Breast epithelium (tissue), 4 donors: ENCODE data around the gene SPDYE17. TPM values are rescaled to one million over a fixed set of nuclear protein-coding genes. Genes with fewer than 3 reads are reported as not detected.
"Not testable (repeated sequence)": the region's sequence is repeated elsewhere in the genome, so short reads cannot be mapped to it uniquely, and the experiment has no call there.

Source experiments
- DNase-seq, 2 donors: peaks; one replicate each; pipeline ENCODE4 v3.0.0-alpha.2; 2019; ENCODE audit warnings: low spot score in 2 of 2
- H3K27ac ChIP-seq, 2 donors: fragments of 200-600 bp; sonication (generic) in 1 of 2; one replicate each; pipeline ENCODE4 v1.5.1; 2016 to 2019; ENCODE audit warnings: mild to moderate bottlenecking in 1 of 2
- H3K27me3 ChIP-seq, 2 donors: fragments of 200-600 bp; sonication (generic) in 1 of 2; one replicate each; pipeline versions ENCODE4 v1.5.1 to v1.6.0; 2017 to 2019; ENCODE audit warnings: control low read depth in 1 of 2, mild to moderate bottlenecking in 1 of 2
- H3K36me3 ChIP-seq: fragments of 200-600 bp; one replicate; pipeline ENCODE4 v1.5.1; 2019
- H3K4me1 ChIP-seq, 2 donors: fragments of 200-600 bp; sonication (generic); one replicate each; pipeline ENCODE4 v1.5.1; 2016 to 2019; ENCODE audit warnings: control low read depth in 1 of 2
- H3K4me3 ChIP-seq, 3 donors: fragments of 200-600 bp; sonication (generic); 1 replicate in 2 of 3; 2 replicates in 1 of 3; pipeline ENCODE4 v1.5.1; 2016 to 2019; ENCODE audit warnings: mild to moderate bottlenecking in 3 of 3, moderate library complexity in 2 of 3
- H3K9me3 ChIP-seq, 2 donors: fragments of 200-600 bp; sonication (generic) in 1 of 2; one replicate each; pipeline ENCODE4 v1.5.1; 2016 to 2019; ENCODE audit warnings: control low read depth in 1 of 2
- POLR2A ChIP-seq: fragments of 450-650 bp; IDR thresholded peaks from one replicate; pipeline ENCODE4 v1.6.1; 2016; ENCODE audit warnings: antibody characterized with exemption, mild to moderate bottlenecking, moderate library complexity
- POLR2AphosphoS5 ChIP-seq, 3 donors: sonication (generic); formaldehyde crosslinking; IDR thresholded peaks; one replicate each; pipeline ENCODE4 v1.6.1; 2017; ENCODE audit warnings: antibody characterized with exemption in 3 of 3
- intact Hi-C: fragments of 100-400 bp; cut with DNase I; formaldehyde crosslinking; loops from one replicate; pipeline ENCODE4 v1.15.1; 2023; ENCODE audit warnings: low total_unique reads
- total RNA-seq, 3 donors: library from RNA; depleted of rRNA; stranded (reverse); fragments of >200 nt; gene quantifications; one replicate each; pipeline ENCODE4 v1.1.0, GENCODE V29; 2016
- TF ChIP-seq, protein P1 (sequence below), 3 donors: fragments of 450-650 bp; IDR thresholded peaks; one replicate each; pipeline ENCODE4 v1.5.1; 2016 to 2017; ENCODE audit warnings: antibody characterized with exemption in 3 of 3, mild to moderate bottlenecking in 3 of 3, moderate library complexity in 3 of 3

SPDYE17 gene
- total RNA-seq, 3 donors from 2014 or later = not detected

DNA sequence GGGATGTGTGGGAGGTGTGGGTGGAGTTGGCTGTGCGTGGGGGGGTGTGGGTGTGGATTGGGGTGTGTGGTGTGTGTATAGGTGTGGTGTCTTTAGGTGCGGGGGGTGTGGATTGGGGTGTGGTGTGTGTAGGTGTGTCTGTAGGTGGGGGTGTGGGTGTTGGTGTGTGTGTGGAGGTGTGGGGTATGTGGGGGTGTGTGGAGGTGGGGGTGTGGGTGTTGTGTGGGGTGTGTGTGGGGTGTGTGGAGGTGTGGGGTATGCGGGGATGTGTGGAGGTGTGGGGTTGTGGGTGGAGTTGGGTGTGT lies 33.9 kb downstream of the SPDYE17 start:
- H3K27ac ChIP-seq = no peak overlapping the region

DNA sequence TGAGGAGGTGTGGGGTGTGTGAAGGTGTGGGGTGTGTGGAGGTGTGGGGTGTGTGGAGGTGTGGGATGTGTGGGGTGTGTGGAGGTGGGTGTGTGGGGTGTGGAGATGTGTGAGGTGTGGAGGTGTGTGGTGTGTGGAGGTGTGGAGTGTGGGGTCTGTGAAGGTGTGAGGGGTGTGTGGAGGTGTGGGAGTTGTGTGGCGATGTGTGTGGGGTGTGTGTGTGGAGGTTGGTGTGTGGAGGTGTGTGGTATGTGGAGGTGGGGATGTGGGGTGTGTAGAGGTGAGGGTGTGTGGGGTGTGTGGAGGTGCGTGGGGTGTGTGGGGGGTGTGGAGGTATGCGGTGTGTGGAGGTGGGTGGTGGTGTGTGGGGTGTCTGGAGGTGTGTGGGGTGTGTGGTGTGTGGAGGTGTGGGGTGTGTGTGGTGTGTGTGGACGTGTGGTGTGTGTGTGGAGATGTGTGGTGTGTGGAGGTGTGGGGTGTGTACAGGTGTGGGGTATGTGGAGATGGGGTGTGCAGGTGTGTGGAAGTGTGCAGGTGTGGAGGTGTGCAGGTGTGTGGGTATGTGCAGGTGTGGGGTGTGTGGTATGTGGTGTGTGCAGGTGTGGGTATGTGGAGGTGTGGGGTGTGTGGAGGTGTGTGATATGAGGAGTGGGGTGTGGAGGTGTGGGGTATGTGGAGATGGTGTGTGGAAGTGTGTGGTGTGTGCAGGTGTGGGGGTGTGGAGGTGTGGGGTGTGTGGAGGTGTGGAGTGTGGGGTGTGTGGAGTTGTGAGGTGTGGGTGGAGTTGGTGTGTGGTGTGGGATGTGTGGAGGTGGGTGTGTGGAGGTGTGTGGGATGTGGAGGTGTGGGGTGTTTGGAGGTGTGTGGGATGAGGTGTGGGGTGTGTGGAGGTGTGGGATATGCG lies 34.5 kb downstream of the SPDYE17 start:
- no peak for DNase-seq
- H3K27me3 ChIP-seq = no peaks in the 10 kb centered on the region
- intact Hi-C loops = no loop called here
- no peaks in the 10 kb centered on the region for H3K36me3 ChIP-seq
- H3K4me1 ChIP-seq = no peaks in the 10 kb centered on the region
- no peaks in the 10 kb centered on the region for H3K9me3 ChIP-seq
- H3K4me3 ChIP-seq = no peak overlapping the region
- TF ChIP-seq, protein P1, sequence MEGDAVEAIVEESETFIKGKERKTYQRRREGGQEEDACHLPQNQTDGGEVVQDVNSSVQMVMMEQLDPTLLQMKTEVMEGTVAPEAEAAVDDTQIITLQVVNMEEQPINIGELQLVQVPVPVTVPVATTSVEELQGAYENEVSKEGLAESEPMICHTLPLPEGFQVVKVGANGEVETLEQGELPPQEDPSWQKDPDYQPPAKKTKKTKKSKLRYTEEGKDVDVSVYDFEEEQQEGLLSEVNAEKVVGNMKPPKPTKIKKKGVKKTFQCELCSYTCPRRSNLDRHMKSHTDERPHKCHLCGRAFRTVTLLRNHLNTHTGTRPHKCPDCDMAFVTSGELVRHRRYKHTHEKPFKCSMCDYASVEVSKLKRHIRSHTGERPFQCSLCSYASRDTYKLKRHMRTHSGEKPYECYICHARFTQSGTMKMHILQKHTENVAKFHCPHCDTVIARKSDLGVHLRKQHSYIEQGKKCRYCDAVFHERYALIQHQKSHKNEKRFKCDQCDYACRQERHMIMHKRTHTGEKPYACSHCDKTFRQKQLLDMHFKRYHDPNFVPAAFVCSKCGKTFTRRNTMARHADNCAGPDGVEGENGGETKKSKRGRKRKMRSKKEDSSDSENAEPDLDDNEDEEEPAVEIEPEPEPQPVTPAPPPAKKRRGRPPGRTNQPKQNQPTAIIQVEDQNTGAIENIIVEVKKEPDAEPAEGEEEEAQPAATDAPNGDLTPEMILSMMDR (IDR thresholded peaks at IDR 0.05) = no peak
- TF ChIP-seq POLR2A (no peak), POLR2AphosphoS5 (IDR thresholded peaks at IDR 0.05) (no peak)
- no peak overlapping the region for H3K27ac ChIP-seq

More for the DNA sequence above, 33.9 kb downstream of the SPDYE17 start:
- TF ChIP-seq, protein P1 (IDR thresholded peaks at IDR 0.05) = no peak
- TF ChIP-seq POLR2AphosphoS5 (IDR thresholded peaks at IDR 0.05) = no peak
- no peak for TF ChIP-seq POLR2A
- Histone ChIP-seq H3K4me3 (no peak overlapping the region), H3K27me3 (no peaks in the 10 kb centered on the region), H3K36me3 (no peaks in the 10 kb centered on the region), H3K4me1 (no peaks in the 10 kb centered on the region), H3K9me3 (no peaks in the 10 kb centered on the region)
- intact Hi-C loops = no loop called here
- no peak for DNase-seq

DNA sequence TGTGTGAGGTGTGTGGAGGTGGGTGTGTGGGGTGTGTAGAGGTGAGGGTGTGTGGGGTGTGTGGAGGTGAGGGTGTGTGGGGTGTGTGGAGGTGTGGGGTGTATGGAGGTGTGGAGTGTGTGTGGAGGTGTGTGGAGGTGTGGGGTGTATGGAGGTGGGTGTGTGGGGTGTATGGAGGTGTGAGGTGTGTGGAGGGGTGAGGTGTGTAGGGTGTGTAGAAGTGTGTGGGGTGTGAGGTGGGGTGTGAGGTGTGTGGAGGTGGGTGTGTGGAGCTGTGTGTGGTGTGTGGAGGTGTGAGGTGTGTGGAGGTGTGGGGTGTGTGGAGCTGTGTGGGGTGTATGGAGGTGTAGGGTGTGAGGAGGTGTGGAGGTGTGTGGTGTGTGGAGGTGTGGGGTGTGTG lies 35.2 kb downstream of the SPDYE17 start:
- H3K9me3 ChIP-seq, H3K4me3 ChIP-seq, intact Hi-C loops, H3K27me3 ChIP-seq, H3K4me1 ChIP-seq, H3K36me3 ChIP-seq, DNase-seq, H3K27ac ChIP-seq: not testable (repeated sequence)

DNA sequence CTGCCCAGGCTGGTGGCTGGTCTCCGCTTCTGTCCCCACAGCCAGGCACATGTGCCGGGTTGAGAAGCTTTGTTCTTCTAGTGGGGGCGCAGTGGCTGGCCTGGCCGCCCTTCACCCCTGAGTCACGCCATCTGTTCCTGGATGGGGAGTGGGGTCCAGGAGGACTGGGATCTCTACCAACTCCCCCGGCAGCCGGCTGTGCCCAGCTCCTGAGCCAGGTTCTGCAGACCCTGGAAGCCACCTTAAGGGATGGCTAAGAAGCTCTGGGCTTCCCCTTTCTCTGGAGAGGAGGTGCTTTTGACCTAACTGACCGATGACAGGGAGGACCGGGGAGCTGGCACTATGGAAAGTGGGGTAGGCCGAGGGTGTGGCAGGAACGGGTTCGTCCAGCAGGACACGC lies 37.9 kb downstream of the SPDYE17 start:
- intact Hi-C loops, H3K27ac ChIP-seq, H3K27me3 ChIP-seq, H3K9me3 ChIP-seq, H3K4me1 ChIP-seq, H3K4me3 ChIP-seq, H3K36me3 ChIP-seq, DNase-seq: not testable (repeated sequence)

DNA sequence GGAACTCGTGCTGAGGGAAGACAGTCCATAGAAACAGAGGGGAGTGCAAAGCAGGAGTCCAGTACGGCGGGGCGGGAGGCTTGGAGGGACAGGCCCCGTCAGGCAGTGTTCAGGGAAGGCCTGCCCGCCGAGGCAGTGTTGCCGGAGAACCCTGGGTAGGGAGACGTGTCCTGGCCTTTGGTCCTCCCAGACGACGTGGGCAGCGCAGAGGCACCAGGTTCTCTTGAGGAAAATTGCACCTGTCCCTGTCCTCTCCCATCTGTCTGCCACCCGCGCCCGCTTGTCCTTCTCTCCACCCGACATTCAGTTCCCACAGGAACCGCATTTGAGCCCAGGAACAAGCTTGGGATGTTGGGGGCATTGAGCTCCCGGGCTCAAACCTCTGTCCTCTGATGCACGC lies 38.3 kb downstream of the SPDYE17 start:
- intact Hi-C loops, H3K9me3 ChIP-seq, DNase-seq, H3K27me3 ChIP-seq, H3K27ac ChIP-seq, H3K36me3 ChIP-seq, H3K4me3 ChIP-seq, H3K4me1 ChIP-seq: not testable (repeated sequence)

DNA sequence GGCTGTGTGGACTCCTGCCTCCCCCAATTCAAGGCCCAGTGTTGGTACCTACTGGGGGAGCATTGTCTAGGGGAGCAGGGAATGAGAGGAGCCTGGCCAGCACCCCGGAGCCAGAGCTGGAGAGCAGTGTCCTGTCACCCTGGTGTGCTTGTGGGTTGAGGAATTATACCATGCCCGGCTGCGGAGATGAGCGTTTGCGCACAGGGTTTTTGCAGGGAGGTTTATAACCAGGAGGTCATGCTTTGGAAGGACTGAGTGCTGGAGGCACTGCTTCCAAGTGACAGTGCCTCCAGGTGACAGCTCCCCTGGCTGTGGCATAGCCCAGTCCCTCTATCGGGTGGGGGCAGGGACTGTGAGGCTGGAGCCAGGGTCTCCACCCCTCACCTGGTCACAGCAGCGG lies 39.3 kb downstream of the SPDYE17 start:
- H3K27me3 ChIP-seq, H3K27ac ChIP-seq, H3K4me3 ChIP-seq, intact Hi-C loops, DNase-seq, H3K4me1 ChIP-seq, H3K9me3 ChIP-seq, H3K36me3 ChIP-seq: not testable (repeated sequence)

DNA sequence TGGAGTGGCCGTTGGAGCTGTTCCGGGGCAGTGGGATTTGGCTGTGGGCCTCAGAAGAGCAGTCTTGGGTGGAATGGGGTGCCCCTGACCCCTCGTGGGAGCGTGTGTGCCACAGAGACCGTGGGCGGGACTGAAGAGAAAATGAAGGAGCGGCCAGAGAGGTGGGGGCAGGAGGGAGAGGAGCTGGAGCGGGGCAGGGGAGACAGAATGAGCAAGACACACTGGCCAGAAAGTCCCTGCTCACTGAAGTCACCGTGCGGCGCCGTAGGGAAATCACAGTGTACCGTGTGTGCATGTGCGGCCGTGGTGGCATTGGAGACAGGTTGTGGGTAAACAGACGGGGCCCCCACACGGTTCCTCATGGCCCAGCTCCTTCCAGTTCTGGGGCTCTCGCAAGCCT lies 40.0 kb downstream of the SPDYE17 start:
- intact Hi-C loops, H3K36me3 ChIP-seq, H3K27me3 ChIP-seq, H3K4me3 ChIP-seq, H3K4me1 ChIP-seq, DNase-seq, H3K9me3 ChIP-seq, H3K27ac ChIP-seq: not testable (repeated sequence)

DNA sequence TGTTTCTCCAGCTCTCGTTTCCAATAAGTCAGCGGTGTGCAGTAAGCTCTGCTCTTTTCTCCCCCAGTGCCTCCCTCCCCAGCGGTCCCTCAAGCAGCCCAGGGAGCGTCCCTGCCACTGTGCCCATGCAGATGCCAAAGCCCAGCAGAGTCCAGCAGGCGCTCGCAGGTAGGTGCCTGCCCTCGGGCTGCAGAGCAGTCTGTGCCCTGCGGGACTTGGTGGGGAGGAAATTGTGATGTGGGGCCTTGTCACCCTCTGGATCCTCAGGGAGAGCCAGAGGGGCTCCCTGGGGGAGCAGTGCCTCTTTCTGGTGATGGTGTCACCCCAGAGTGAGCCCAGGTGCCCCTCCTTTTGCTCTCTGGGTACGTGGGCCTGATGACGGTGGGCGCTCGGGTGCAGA lies 42.0 kb downstream of the SPDYE17 start:
- H3K27me3 ChIP-seq, H3K27ac ChIP-seq, H3K9me3 ChIP-seq, DNase-seq, H3K36me3 ChIP-seq, H3K4me1 ChIP-seq, intact Hi-C loops, H3K4me3 ChIP-seq: not testable (repeated sequence)

DNA sequence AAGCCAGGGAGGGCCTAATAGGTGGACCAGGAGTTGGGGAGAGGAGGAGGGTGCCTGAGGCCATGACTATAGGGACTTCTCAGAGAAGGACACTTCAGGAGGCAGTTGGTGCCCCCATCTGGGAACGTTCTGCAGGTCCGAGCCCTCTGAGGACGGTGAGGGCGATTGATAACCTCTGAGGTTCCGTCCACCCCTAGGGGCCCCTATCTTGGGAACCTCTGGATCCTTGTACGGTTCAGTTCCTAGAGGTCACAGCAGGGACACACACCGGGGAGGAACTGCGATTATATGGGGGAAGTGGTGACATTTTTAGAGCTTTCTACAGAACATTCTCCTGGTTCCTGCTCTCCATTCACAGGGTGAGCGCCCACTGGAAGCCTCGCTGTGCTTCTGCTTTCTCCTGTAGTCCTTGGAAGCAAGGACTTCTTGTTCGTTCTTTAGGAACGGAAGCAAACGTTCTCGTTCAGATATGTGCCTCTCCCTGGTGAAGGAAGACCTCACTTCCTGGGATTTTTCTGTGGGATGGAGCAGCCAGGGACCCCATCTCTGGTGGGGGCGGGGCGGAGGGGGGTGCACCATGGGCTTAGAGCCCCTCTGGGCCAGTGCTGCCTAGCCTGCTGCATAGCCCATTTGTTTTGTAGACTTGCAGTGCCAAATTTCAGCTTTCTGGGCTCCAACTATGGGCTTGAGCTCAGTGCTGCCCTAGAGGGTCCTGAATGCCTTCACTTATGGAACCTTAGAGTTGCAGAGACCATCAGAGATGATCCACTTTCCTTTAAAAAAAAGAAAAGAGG lies 46.0 kb downstream of the SPDYE17 start:
- DNase-seq, H3K27me3 ChIP-seq, H3K4me1 ChIP-seq, intact Hi-C loops, H3K4me3 ChIP-seq, H3K36me3 ChIP-seq, H3K9me3 ChIP-seq, H3K27ac ChIP-seq: not testable (repeated sequence)

DNA sequence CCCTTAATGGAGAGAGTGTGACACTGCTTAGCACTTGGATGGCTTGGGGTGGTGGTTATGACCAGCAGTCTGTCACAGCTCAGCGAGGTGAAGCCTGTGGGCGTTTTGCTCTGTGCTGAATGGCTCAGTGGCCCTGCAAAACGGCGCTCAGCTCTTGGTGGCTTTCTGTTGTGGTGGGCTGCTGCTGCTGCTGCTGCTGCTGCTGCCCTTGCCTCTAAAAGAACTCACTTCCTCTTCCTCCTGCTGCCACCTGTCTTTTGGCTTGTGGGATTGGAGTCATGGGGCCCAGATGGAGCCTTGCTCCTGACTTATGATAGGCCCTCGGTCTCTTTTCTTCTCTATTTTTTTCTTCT lies 47.4 kb downstream of the SPDYE17 start:
- H3K4me1 ChIP-seq, H3K4me3 ChIP-seq, H3K9me3 ChIP-seq, H3K36me3 ChIP-seq, DNase-seq, H3K27me3 ChIP-seq, H3K27ac ChIP-seq, intact Hi-C loops: not testable (repeated sequence)
